Peyer's patch (tissue), 4 donors: ENCODE results near the gene STARD10.

Experiments
- POLR2A ChIP-seq, 2 donors: fragments of 450-650 bp; IDR thresholded peaks; one replicate each; pipeline ENCODE4 v1.5.1; 2017; ENCODE audit warnings: antibody characterized with exemption in 2 of 2, mild to moderate bottlenecking in 2 of 2, moderate library complexity in 2 of 2
- TF ChIP-seq, protein P1 (sequence below), 6 experiments: fragments of 450-650 bp in 4 of 6; fragments of 200-600 bp in 2 of 6; sonication (generic) in 1 of 6; IDR thresholded peaks; one replicate each; pipeline ENCODE4 v1.5.1; 2017 to 2019; ENCODE audit warnings: antibody characterized with exemption in 6 of 6, mild to moderate bottlenecking in 3 of 6, moderate library complexity in 1 of 6

DNA sequence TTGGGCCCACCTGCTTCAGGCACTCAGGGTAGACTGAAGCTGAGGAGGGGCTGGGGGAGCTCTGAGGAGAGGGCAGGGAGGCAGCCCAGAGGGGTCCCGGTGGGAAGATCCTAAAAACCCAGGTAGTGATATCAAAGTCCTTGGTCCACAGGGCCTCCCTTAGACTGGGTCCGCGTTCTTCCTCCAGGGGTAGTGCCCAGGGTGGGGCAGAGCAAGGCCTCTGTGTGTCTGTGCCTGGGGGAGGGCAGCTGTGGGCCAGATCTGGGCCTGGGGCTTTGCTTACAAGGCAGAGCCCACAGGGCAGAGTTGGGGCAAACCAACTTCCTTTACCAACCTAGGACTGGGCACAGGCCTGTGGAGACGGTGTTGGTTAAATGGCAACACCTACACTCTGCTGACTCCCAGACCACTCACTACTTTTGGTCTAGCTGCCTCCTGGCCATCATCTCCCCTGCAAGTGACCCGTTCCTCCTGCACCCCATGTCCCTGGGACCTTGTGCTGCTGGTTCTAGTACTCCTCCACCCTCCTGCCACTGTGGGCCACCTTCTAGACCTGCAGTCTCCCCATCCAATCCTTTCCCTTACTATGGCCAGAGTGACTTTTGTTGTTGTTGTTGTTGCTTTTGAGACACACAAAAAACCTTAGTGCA lies 36.2 kb upstream of the STARD10 start:
- TF ChIP-seq, protein P1, sequence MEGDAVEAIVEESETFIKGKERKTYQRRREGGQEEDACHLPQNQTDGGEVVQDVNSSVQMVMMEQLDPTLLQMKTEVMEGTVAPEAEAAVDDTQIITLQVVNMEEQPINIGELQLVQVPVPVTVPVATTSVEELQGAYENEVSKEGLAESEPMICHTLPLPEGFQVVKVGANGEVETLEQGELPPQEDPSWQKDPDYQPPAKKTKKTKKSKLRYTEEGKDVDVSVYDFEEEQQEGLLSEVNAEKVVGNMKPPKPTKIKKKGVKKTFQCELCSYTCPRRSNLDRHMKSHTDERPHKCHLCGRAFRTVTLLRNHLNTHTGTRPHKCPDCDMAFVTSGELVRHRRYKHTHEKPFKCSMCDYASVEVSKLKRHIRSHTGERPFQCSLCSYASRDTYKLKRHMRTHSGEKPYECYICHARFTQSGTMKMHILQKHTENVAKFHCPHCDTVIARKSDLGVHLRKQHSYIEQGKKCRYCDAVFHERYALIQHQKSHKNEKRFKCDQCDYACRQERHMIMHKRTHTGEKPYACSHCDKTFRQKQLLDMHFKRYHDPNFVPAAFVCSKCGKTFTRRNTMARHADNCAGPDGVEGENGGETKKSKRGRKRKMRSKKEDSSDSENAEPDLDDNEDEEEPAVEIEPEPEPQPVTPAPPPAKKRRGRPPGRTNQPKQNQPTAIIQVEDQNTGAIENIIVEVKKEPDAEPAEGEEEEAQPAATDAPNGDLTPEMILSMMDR (IDR thresholded peaks at IDR 0.05) = no peak
- TF ChIP-seq POLR2A (IDR thresholded peaks at IDR 0.05) = no peak
